HFFc6 (cell line): ENCODE data around the gene ERC2. TPM values are rescaled to one million over a fixed set of nuclear protein-coding genes. Genes with fewer than 3 reads are reported as not detected.

ENCODE experiments used
- DNase-seq: peaks from one replicate; pipeline ENCODE4 v3.0.0-alpha.2; 2018
- H3K27ac Mint-ChIP-seq: 2 replicates; pipeline ENCODE4 v1.8.0; 2020; ENCODE audit warnings: mild to moderate bottlenecking, mixed read lengths
- H3K27me3 Mint-ChIP-seq: 2 replicates; pipeline ENCODE4 v1.8.0; 2021; ENCODE audit warnings: mild to moderate bottlenecking, moderate library complexity, mixed read lengths; ENCODE audit not compliant: insufficient read depth
- H3K36me3 Mint-ChIP-seq: 2 replicates; pipeline ENCODE4 v1.8.0; 2021; ENCODE audit warnings: low read depth, mixed read lengths
- H3K4me1 Mint-ChIP-seq: 2 replicates; pipeline ENCODE4 v1.8.0; 2020; ENCODE audit warnings: low read depth, mixed read lengths
- H3K4me3 Mint-ChIP-seq: 2 replicates; pipeline ENCODE4 v1.8.0; 2020; ENCODE audit warnings: mild to moderate bottlenecking, moderate library complexity, mixed read lengths
- H3K9me3 Mint-ChIP-seq: 2 replicates; pipeline ENCODE4 v1.8.0; 2020; ENCODE audit warnings: mild to moderate bottlenecking, mixed read lengths
- total RNA-seq, 6 experiments: library from RNA; stranded (reverse); fragmentation: NEBNext Ultra II Directional; extraction: Animal tissue kit (Norgen Biotek cat#: 25700); gene quantifications; 2 replicates in 1 of 6; 3 replicates in 5 of 6; pipeline ENCODE4 v1.2.3, GENCODE V29; 2021
- TF ChIP-seq, protein P1 (sequence below): fragments of 200-600 bp; sonication (generic); IDR thresholded peaks from 2 replicates; pipeline ENCODE4 v1.5.0; 2021; ENCODE audit warnings: antibody characterized with exemption, mild to moderate bottlenecking

ERC2 gene
- total RNA-seq, 6 experiments from 2014 or later, result 0.11 TPM; not detected in 5

DNA sequence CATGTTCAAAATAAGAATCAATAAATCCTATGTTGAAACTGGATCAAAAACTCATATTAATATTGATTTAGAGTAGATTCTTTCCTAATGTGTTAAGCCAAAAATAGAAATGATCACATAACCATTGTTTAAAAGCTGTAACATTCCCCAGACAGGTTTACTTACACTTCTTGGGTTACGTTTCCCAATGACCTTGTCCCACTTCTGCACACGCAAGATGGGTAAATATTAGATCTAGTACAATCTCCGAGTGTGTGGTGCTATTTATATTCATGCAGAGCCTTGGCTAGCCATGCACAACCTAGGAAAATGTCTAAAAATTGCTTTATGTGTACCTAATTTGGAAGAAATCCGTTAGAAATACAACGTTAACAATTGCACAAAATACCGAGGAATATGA lies 39.6 kb downstream of the ERC2 start:
- Mint-ChIP-seq H3K4me1 (no peaks in the 10 kb centered on the region), H3K27ac (no peak overlapping the region), H3K36me3 (no peaks in the 10 kb centered on the region; the same call in 1 of the 2 replicates), H3K4me3 (no peak overlapping the region), H3K27me3 (peaks cover under 1% of the 10 kb centered on the region; the same call in 1 of the 2 replicates), H3K9me3 (peaks cover 45% of the 10 kb centered on the region)
- no peak for DNase-seq
- TF ChIP-seq, protein P1, sequence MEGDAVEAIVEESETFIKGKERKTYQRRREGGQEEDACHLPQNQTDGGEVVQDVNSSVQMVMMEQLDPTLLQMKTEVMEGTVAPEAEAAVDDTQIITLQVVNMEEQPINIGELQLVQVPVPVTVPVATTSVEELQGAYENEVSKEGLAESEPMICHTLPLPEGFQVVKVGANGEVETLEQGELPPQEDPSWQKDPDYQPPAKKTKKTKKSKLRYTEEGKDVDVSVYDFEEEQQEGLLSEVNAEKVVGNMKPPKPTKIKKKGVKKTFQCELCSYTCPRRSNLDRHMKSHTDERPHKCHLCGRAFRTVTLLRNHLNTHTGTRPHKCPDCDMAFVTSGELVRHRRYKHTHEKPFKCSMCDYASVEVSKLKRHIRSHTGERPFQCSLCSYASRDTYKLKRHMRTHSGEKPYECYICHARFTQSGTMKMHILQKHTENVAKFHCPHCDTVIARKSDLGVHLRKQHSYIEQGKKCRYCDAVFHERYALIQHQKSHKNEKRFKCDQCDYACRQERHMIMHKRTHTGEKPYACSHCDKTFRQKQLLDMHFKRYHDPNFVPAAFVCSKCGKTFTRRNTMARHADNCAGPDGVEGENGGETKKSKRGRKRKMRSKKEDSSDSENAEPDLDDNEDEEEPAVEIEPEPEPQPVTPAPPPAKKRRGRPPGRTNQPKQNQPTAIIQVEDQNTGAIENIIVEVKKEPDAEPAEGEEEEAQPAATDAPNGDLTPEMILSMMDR, result no peak

DNA sequence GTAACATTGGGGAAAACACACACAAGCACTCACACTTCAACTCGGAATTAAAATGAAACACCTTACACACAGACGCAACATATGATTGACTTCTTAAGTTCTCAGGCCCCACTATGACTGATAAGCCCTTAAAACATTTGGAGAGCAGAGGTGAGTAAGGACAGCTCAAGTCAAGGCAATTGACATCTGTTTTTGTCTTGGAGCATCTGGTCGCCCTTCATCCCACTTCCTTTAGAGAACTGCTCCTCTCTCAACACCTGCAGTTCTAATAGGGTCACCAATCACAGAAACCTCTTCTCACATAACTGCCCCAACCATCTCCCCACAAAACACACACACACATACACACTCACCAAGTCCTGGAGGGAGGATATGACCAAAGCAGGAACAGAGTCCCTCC lies 43.4 kb downstream of the ERC2 start:
- Mint-ChIP-seq H3K9me3 (peaks cover 48% of the 10 kb centered on the region), H3K27ac (no peak overlapping the region), H3K36me3 (no peaks in the 10 kb centered on the region; the same call in 1 of the 2 replicates), H3K4me1 (no peaks in the 10 kb centered on the region), H3K27me3 (peaks cover 2% of the 10 kb centered on the region; the same call in 1 of the 2 replicates), H3K4me3 (no peak overlapping the region)
- no peak for DNase-seq
- TF ChIP-seq, protein P1, result no peak

DNA sequence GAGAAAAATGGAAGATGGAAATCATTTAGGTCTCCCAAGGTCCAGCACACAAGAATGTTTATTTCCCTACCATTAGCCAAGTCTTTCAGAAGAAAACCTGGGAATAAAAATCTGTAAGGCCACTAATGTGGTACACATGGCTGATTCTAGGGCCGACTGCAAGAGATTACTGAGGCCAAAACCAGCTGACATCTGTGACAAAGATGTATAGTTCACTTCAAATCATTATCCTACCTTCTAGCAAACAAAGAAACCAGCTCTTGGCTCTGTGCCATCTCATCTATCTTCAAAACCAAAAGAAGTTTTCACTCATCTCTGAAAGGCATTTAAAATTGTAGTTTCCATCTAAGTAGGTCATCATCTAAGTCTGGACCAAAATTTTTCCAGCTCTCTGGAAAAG lies 43.9 kb downstream of the ERC2 start:
- Mint-ChIP-seq H3K27ac (no peak overlapping the region), H3K4me3 (no peak overlapping the region), H3K4me1 (no peaks in the 10 kb centered on the region), H3K27me3 (peaks cover 2% of the 10 kb centered on the region; the same call in 1 of the 2 replicates), H3K36me3 (no peaks in the 10 kb centered on the region; the same call in 1 of the 2 replicates), H3K9me3 (peaks cover 52% of the 10 kb centered on the region)
- DNase-seq, result no peak
- TF ChIP-seq, protein P1, result no peak

DNA sequence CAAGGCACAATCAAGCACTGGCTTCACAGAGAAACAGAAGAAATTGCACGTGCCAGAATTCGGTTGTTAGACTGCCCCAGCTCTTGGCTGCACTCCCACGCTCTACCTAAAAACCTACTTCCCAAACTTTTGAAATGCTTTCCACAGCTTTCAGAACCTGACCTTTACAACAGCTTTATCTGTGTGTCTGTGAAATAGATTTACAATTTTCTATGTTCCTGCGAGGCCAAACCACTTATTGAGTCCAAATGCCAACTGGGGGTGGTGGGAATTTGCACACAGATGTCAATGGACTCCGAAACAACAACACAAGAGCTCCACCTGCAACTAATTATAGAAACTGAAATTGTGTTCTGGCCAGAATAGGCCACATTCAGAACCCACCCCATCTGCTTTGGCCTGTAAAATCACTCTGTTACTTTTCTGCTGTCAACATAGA lies 44.6 kb downstream of the ERC2 start:
- H3K4me1 Mint-ChIP-seq, result no peaks in the 10 kb centered on the region
- peaks cover 2% of the 10 kb centered on the region; the same call in 1 of the 2 replicates for H3K27me3 Mint-ChIP-seq
- TF ChIP-seq, protein P1, result no peak
- peaks cover 52% of the 10 kb centered on the region for H3K9me3 Mint-ChIP-seq
- H3K27ac Mint-ChIP-seq, result no peak overlapping the region
- no peak for DNase-seq
- H3K4me3 Mint-ChIP-seq, result no peak overlapping the region
- no peaks in the 10 kb centered on the region; the same call in 1 of the 2 replicates for H3K36me3 Mint-ChIP-seq

DNA sequence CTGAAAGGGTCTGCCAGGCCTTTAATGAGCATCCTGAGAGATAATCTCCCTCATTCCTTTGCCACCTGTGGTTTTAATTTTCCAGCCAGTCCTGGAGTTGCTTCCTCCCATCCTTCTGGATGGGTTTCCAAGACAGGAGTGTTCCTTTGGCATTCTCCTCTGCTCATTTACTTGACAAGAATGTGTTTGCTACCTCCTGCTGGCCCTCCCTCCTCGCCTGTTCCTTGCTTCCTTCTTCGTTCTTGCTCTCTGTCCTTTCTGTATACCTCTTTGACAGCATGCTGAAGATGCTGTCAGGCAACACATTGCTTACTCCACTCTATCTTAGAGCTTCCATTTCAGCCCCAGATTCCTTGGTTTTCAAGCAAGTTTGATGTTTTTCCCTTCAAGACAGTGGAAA lies 46.0 kb downstream of the ERC2 start:
- Mint-ChIP-seq H3K4me1 (no peaks in the 10 kb centered on the region), H3K4me3 (no peak overlapping the region), H3K9me3 (peaks cover 54% of the 10 kb centered on the region), H3K36me3 (no peaks in the 10 kb centered on the region; the same call in 1 of the 2 replicates), H3K27me3 (peaks cover 2% of the 10 kb centered on the region; the same call in 1 of the 2 replicates), H3K27ac (no peak overlapping the region)
- no peak for DNase-seq
- TF ChIP-seq, protein P1, result no peak
